ENCODE data around the gene NLRP10.
A peak's percentile ranks its signal among the peaks of the same experiment; 100 is the strongest.

NLRP10 gene

DNA sequence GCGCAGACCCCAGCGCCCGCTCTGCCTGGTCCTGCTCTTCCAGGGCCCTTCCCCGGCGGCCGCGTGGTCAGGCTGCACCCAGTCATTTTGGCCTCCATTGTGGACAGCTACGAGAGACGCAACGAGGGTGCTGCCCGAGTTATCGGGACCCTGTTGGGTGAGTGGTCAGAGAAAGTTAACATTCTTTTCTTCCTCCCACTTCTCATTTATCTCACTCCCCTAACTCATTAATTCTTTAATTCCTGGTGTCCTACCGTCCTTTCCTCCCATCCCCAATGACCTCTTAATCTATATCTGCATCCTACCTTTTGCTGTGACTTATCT is 22.3 kb upstream of the NLRP10 start:
- TF ChIP-seq ZFX (IDR thresholded peaks at IDR 0.05) = 0 out of 2 replicates have a peak, but pooled peaks have one; percentile 40
- peak overlapping the region; percentile 83 for H3K27ac ChIP-seq

DNA sequence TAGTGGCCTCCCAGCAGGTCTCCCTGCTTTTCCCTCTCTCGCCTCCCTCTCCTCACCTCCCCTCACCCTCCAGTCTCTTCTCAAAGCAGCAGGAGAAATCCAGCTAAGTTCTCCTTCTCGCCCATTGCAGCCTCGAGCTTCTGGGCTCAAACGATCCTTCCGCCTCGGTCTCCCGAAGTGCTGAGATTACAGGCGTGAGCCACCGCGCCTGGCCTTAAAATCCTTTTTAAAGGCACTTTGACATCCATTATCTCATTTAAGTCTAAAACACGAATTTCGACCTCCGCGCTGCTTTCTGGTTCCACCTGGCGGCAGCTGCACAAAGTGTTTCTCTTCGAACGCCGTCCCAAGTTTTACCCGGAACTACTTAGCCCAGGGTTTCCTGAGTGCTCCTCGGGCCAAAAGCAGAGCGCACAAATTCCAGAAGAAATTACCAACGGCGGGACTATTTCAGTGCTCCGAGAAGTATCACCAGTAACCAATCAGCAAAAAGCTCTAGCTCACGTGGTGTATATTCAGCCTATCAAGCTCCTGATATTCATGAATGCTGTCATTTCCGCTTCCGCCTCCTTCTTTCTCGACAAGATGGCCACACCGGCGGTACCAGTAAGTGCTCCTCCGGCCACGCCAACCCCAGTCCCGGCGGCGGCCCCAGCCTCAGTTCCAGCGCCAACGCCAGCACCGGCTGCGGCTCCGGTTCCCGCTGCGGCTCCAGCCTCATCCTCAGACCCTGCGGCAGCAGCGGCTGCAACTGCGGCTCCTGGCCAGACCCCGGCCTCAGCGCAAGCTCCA is 21.7 kb upstream of the NLRP10 start, which contains the start of gene EIF3F:
EIF3F (plus strand) TSS at position 570 of the 792 bp plus-strand sequence; CDS start at position 586, 16 bp downstream.
- peak within 1 kb of the TSS; percentile 83 for H3K27ac ChIP-seq

DNA sequence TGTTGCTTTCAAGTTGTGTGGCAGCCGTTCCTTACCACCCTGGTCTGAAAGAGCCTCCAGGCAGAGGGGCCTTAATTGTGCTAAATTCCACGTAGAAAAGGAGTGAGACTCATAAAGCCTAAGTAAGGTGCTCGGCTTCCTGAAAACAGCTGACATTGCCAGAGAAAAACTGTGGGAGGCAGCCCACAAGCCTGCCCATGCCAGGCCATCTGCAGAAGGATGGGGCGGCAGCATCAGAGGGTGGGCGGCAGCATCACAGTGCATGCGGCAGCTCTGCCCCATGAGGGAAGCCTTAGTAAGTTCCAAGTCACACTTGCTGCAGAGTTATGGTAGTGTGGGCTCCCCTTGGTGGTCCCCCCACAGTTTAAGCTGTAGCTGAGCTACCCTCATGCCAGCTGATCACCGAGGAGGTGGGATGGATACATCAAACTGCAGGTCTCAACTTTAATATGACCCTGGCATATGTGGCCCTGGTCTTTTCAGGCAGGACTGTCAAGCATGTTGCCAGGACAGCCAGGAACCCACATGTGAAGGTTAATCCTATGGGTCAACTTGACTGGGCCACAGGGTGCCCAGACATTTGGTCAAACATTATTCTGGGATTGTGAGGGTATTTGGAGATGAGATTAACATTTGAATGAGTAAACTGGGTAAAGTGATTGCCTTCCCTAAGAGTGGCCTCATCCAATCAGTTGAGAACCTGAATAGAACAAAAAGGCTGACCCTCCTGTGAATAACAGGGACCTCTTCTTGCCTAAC is 18.8 kb upstream of the NLRP10 start:
- TF ChIP-seq, protein P1, sequence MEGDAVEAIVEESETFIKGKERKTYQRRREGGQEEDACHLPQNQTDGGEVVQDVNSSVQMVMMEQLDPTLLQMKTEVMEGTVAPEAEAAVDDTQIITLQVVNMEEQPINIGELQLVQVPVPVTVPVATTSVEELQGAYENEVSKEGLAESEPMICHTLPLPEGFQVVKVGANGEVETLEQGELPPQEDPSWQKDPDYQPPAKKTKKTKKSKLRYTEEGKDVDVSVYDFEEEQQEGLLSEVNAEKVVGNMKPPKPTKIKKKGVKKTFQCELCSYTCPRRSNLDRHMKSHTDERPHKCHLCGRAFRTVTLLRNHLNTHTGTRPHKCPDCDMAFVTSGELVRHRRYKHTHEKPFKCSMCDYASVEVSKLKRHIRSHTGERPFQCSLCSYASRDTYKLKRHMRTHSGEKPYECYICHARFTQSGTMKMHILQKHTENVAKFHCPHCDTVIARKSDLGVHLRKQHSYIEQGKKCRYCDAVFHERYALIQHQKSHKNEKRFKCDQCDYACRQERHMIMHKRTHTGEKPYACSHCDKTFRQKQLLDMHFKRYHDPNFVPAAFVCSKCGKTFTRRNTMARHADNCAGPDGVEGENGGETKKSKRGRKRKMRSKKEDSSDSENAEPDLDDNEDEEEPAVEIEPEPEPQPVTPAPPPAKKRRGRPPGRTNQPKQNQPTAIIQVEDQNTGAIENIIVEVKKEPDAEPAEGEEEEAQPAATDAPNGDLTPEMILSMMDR (conservative IDR thresholded peaks at IDR 0.05) = no peak
- no peak for TF ChIP-seq ZFX (IDR thresholded peaks at IDR 0.05)
- no peak overlapping the region for H3K27ac ChIP-seq

More for the DNA sequence above, 21.7 kb upstream of the NLRP10 start, which contains the start of gene EIF3F:
- TF ChIP-seq, protein P1 (conservative IDR thresholded peaks at IDR 0.05) = peak; percentile 93
- TF ChIP-seq ZFX (IDR thresholded peaks at IDR 0.05) = no peak

DNA sequence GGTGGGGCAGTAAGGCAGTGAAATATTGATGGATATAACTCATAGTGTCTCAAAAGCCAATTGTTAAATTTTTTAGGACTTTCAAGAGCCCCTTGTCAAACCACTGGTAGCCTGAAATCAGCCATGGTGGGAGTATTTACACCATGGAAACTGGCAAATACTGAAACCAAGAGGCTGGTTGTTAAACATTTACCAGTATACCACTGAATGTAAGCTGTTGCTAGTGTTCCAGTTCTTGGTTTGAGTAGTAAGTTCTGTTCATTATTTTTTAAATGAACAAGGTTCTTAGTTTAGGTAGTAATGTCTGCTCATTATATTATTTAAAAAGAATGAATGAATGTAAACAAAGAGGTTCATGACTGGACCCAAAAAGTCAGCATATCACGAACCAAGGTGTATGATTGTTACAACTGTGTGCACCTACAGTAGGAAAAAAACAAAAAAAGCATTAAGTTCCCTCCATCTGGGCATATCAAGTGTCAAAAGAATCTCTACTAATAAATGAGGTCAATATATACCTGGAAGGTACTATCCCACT is 17.4 kb upstream of the NLRP10 start:
- no peak overlapping the region for H3K27ac ChIP-seq
- TF ChIP-seq, protein P1 (conservative IDR thresholded peaks at IDR 0.05) = no peak
- no peak for TF ChIP-seq ZFX (IDR thresholded peaks at IDR 0.05)

DNA sequence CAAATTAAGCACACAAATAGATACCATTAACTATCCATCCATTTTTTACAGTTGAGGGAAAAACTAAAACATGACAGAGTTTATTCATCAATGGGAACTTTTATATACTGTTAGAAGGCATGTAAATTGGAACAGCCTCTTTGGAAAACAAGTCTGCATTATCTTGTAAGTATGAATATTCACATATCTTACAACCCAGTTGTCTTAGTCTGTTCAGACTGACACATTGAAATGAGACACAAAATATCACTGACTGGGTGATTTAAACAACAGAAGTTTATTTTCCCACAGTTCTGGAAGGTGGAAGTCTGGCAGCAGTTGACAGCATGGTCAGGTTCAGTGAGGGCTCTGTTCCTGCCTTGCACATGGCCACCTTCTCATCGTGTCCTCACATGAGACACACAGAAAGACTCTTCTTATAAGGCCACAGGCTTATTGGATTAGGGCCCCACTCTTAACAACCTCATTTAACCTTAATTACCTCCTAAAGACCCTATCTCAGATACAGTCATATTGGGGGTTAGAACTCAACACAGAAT is 16.4 kb upstream of the NLRP10 start:
- H3K27ac ChIP-seq = no peak overlapping the region
- TF ChIP-seq ZFX (IDR thresholded peaks at IDR 0.05) = no peak
- TF ChIP-seq, protein P1 (conservative IDR thresholded peaks at IDR 0.05) = no peak

DNA sequence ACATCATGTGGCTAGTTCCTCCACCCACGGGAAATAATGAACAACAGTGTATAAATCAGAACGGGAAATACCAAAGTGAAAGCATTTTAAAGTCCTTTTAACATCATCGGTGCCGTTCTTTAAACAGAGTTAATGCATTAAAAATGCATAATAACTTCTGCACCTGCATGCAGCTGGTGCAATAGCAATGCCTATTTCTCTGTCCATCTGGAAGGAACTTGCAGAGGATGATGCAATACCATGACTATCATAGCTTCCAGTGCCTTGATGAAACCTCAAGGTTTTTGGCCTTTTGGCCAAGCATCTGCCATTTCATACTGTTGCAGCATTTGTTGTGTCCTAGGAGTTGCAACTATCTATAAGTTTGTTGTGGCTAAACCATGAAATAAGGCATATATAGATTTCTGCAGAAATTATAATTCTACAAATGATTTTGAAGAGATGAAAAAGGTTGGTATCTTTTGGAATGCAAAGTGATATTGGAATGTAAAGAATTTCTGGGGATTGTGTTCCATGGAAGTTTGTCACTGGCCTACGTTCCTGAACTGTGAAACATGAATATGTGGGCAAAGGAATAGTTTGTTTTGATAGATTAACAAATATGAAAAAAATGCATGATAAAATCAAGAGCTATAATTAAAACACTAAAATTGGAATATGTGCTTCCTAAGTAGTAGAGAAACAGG is 12.1 kb upstream of the NLRP10 start:
- no peak overlapping the region for H3K27ac ChIP-seq
- no peak for TF ChIP-seq ZFX (IDR thresholded peaks at IDR 0.05)
- TF ChIP-seq, protein P1 (conservative IDR thresholded peaks at IDR 0.05) = no peak

DNA sequence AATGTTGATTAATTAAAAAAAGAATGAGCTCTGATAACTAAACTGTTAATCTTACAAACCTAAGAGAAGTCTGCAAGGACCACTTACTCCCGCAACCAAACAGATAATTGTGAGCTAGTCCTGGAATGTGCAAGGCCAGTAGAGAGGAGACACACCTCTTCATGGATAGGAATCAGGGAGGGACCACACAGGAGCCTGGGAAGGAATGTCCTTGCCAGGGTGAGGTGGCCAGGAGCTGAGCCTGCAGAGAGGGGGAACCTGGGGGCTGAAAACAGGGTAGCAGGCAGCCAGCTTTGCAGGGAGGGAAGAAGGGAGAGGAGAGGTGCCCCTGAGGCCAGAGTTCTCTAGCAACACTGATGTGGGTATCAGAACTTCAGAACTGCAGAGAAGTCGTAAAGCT is 9.4 kb upstream of the NLRP10 start:
- H3K27ac ChIP-seq = no peak overlapping the region
- TF ChIP-seq, protein P1 (conservative IDR thresholded peaks at IDR 0.05) = no peak
- no peak for TF ChIP-seq ZFX (IDR thresholded peaks at IDR 0.05)
